DOHH2 (cell line): ENCODE measurements around the gene ZDHHC12.
A peak's percentile ranks its signal among the peaks of the same experiment; 100 is the strongest.

Experiments used
- H3F3A ChIP-seq: fragments of 200-600 bp; sonication (generic), shearing (Covaris generic); 2 replicates; pipeline ENCODE4 v1.6.0; 2016; ENCODE audit warnings: antibody characterized with exemption, mild to moderate bottlenecking; ENCODE audit not compliant: control insufficient read depth, insufficient read depth
- H3K27ac ChIP-seq: fragments of 200-600 bp; sonication (generic); 2 replicates; pipeline ENCODE4 v1.5.1; 2014; ENCODE audit warnings: low read depth, mild to moderate bottlenecking, low read length, moderate library complexity
- H3K27me3 ChIP-seq: fragments of 200-600 bp; sonication (generic); 2 replicates; pipeline ENCODE4 v1.6.1; 2014; ENCODE audit warnings: mild to moderate bottlenecking, low read length, mixed read lengths; ENCODE audit not compliant: control insufficient read depth
- H3K36me3 ChIP-seq: fragments of 200-600 bp; sonication (generic); 2 replicates; pipeline ENCODE4 v1.6.1; 2014; ENCODE audit warnings: mild to moderate bottlenecking, low read length, moderate library complexity, mixed read lengths; ENCODE audit not compliant: control insufficient read depth
- H3K4me1 ChIP-seq: fragments of 200-600 bp; sonication (generic); 2 replicates; pipeline ENCODE4 v1.6.1; 2014; ENCODE audit warnings: mild to moderate bottlenecking, low read length, mixed read lengths; ENCODE audit not compliant: control insufficient read depth
- H3K4me2 ChIP-seq: fragments of 200-600 bp; sonication (generic); 2 replicates; pipeline ENCODE4 v1.6.0; 2014; ENCODE audit warnings: mild to moderate bottlenecking, low read length, moderate library complexity
- H3K4me3 ChIP-seq: fragments of 200-600 bp; sonication (generic); 2 replicates; pipeline ENCODE4 v1.5.1; 2014; ENCODE audit warnings: mild to moderate bottlenecking, low read length, mixed read lengths
- H3K79me2 ChIP-seq: fragments of 200-600 bp; sonication (generic); 2 replicates; pipeline ENCODE4 v1.6.1; 2014; ENCODE audit warnings: mild to moderate bottlenecking, low read length, mixed read lengths; ENCODE audit not compliant: control insufficient read depth
- H3K9me2 ChIP-seq: fragments of 200-600 bp; sonication (generic); replicated peaks from 2 replicates; pipeline ENCODE4 v1.6.1; 2014; ENCODE audit warnings: mild to moderate bottlenecking, low read length, mixed read lengths; ENCODE audit not compliant: control insufficient read depth
- H3K9me3 ChIP-seq: fragments of 200-600 bp; sonication (generic); 2 replicates; pipeline ENCODE4 v1.6.1; 2014; ENCODE audit warnings: antibody characterized with exemption, low read length, mixed read lengths; ENCODE audit not compliant: control insufficient read depth, insufficient read depth
- H4K20me1 ChIP-seq: fragments of 200-600 bp; sonication (generic); 2 replicates; pipeline ENCODE4 v1.6.0; 2014; ENCODE audit warnings: low read depth, mild to moderate bottlenecking, antibody characterized with exemption, low read length, moderate library complexity; ENCODE audit not compliant: control insufficient read depth, insufficient read depth
- EZH2phosphoT487 ChIP-seq: fragments of 200-600 bp; sonication (generic); IDR thresholded peaks from 2 replicates; pipeline ENCODE4 v1.6.1; 2017; ENCODE audit warnings: borderline replicate concordance, mild to moderate bottlenecking, antibody characterized with exemption, low read length, moderate library complexity, mixed read lengths
- TF ChIP-seq, protein P1 (sequence below): fragments of 200-600 bp; sonication (generic); IDR thresholded peaks from one replicate; pipeline ENCODE4 v1.5.1; 2014; ENCODE audit warnings: antibody characterized with exemption, mild to moderate bottlenecking, low read depth, low read length; ENCODE audit not compliant: poor library complexity, severe bottlenecking

Gene ZDHHC12, protein sequence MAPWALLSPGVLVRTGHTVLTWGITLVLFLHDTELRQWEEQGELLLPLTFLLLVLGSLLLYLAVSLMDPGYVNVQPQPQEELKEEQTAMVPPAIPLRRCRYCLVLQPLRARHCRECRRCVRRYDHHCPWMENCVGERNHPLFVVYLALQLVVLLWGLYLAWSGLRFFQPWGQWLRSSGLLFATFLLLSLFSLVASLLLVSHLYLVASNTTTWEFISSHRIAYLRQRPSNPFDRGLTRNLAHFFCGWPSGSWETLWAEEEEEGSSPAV

DNA sequence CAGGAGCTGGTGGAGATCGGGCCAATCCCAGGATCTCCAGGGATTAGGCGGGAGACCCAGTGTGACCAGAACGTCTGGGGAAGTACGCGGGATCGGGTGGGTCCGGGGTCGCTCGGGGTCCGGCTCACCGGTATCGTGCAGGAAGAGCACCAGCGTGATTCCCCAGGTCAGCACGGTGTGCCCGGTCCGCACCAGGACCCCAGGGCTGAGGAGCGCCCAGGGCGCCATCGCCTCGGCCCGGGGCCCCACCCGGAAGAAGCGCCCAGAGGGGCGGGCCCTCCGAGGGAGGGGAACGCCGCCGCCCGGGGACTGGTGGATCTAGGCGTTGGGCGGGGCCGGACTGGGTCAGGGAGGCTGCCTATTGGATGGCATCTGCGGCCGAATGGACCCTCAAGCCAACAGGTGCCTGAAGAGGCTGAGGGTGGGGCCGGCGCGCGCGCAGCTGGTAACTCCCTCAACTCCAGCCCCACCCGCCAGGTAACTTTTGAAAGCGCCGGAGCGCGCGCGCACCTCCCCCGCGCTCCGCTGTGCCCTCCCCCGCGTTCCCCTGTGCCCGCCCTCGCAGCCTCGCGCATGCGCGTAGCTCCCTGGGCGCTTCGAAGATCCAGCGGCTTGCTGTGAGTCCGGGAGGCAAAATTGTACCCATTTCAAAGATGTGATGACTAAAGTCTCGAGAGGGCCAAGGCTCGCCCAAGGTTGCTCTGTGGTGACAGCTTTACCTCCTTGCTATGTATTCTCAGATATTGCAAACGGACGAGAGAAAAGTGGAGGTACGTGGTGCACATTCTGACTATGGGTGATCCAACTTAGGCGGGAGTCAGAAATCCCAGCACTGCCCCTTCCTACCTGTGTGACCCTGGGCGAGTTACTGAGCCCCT, at the start of gene ZDHHC12:
TSS of gene ZDHHC12 (minus strand) at position 262 of the 878 bp plus-strand sequence. CDS start at position 228, 34 bp downstream.
- Histone ChIP-seq H3K4me3 (peak within 1 kb of the TSS; percentile 84), H3K9me2 (no peaks in the 10 kb centered on the region), H3K4me1 (peaks cover 25% of the 10 kb centered on the region), H3F3A (peaks cover 15% of the 10 kb centered on the region), H3K27me3 (no peaks in the 10 kb centered on the region), H3K36me3 (peaks cover 20% of the 10 kb centered on the region), H4K20me1 (no peaks in the 10 kb centered on the region), H3K27ac (peak within 1 kb of the TSS; percentile 27), H3K4me2 (peak within 1 kb of the TSS; percentile 83), H3K79me2 (peaks cover 19% of the 10 kb centered on the region), H3K9me3 (no peaks in the 10 kb centered on the region)
- TF ChIP-seq, protein P1, sequence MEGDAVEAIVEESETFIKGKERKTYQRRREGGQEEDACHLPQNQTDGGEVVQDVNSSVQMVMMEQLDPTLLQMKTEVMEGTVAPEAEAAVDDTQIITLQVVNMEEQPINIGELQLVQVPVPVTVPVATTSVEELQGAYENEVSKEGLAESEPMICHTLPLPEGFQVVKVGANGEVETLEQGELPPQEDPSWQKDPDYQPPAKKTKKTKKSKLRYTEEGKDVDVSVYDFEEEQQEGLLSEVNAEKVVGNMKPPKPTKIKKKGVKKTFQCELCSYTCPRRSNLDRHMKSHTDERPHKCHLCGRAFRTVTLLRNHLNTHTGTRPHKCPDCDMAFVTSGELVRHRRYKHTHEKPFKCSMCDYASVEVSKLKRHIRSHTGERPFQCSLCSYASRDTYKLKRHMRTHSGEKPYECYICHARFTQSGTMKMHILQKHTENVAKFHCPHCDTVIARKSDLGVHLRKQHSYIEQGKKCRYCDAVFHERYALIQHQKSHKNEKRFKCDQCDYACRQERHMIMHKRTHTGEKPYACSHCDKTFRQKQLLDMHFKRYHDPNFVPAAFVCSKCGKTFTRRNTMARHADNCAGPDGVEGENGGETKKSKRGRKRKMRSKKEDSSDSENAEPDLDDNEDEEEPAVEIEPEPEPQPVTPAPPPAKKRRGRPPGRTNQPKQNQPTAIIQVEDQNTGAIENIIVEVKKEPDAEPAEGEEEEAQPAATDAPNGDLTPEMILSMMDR, result no peak
- TF ChIP-seq EZH2phosphoT487, result no peak

DNA sequence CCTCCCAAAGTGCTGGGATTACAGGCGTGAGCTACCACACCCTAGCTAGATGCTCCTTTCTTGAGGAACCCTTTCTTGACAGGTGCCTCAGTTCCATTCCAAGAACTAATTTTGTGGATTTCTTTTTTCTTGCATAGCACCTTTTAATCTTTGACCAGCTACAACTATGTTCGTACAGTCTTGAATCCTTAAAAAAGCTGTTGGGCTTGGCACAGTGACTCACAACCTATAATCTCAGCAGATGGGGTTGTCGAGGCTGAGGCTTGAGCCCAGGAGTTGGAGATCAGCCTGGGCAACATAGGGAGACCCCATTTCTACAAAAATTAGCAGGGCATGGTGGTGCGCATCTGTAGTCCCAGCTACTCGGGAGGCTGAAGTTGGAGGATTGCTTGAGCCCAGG, 49.1 kb upstream of the ZDHHC12 start:
- Histone ChIP-seq H3K9me3 (peaks cover 8% of the 10 kb centered on the region), H3K9me2 (no peaks in the 10 kb centered on the region), H3K4me1 (peaks cover 41% of the 10 kb centered on the region), H3K27me3 (no peaks in the 10 kb centered on the region), H3K4me3 (no peak overlapping the region), H4K20me1 (no peaks in the 10 kb centered on the region), H3K79me2 (peaks cover 20% of the 10 kb centered on the region), H3F3A (peaks cover 5% of the 10 kb centered on the region; the same call in 1 of the 2 replicates), H3K27ac (no peak overlapping the region), H3K36me3 (no peaks in the 10 kb centered on the region), H3K4me2 (peak overlapping the region; percentile 96; the same call in 1 of the 2 replicates)
- TF ChIP-seq, protein P1, result no peak
- no peak for TF ChIP-seq EZH2phosphoT487

DNA sequence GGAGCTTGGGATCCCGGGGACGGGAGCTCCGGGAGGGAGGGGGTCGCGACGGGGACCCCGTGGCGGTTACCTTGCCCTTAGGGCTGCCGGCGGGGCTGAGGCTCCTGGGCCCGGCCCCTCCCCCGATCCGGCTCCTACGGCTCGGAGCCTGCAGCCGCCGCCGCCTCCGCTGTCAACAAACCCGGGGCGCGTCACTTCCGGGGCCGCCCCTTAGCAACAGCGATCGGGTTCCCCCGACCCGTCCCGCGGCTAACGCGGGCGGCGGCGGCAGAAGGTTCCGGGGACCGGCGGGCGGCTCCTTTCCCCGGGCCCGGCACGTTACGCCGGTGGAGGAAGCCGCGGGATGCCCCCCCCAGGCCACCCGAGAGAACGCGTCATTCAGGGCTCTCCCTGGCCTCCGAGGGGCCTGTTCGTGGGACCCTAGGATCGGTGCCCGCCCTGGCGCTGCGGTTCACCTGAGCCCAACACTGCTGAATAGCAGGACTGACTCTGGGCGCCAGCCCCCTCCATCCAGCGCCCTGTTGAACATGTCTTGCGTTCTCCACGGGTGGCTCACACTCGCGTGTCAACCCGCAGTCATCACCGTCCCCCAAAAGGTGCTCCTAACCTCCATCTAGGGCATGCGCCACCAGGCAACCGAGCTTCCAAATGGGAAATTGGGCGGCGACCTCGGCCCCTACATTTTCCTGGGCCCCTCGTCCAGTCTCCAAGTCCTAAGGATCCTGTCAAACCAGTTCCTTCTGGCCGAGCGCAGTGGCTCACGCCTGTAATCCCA, 48.0 kb upstream of the ZDHHC12 start, which contains the start of gene ZER1:
TSS of gene ZER1 (minus strand) at position 183 of the 775 bp plus-strand sequence. CDS start 16,362 bp downstream, outside the sequence.
- Histone ChIP-seq H3K27ac (peak within 1 kb of the TSS; percentile 74), H4K20me1 (no peaks in the 10 kb centered on the region), H3K79me2 (peaks cover 20% of the 10 kb centered on the region), H3K4me3 (peak within 1 kb of the TSS; percentile 84), H3F3A (peaks cover 5% of the 10 kb centered on the region; the same call in 1 of the 2 replicates), H3K36me3 (no peaks in the 10 kb centered on the region; the same call in 1 of the 2 replicates), H3K9me3 (peaks cover 8% of the 10 kb centered on the region), H3K4me1 (peaks cover 30% of the 10 kb centered on the region), H3K4me2 (peak within 1 kb of the TSS; percentile 96), H3K9me2 (no peaks in the 10 kb centered on the region), H3K27me3 (no peaks in the 10 kb centered on the region)
- no peak for TF ChIP-seq EZH2phosphoT487
- TF ChIP-seq, protein P1, result no peak
